Neural progenitor cell (in vitro differentiated cells): ENCODE data around the gene JOSD2.

ENCODE experiments used
- CTCF ChIP-seq: fragments of 200-600 bp; sonication (generic); IDR thresholded peaks from 2 replicates; pipeline ENCODE4 v1.5.1; 2017; ENCODE audit warnings: antibody characterized with exemption, mild to moderate bottlenecking
- EZH2 ChIP-seq: fragments of 200-600 bp; sonication (generic); IDR thresholded peaks from 2 replicates; pipeline ENCODE4 v1.6.1; 2017; ENCODE audit warnings: antibody characterized with exemption, mild to moderate bottlenecking, moderate library complexity
- EZH2phosphoT487 ChIP-seq: fragments of 200-600 bp; sonication (generic); IDR thresholded peaks from 2 replicates; pipeline ENCODE4 v1.6.1; 2017; ENCODE audit warnings: antibody characterized with exemption

- no peak for TF ChIP-seq CTCF
- TF ChIP-seq EZH2: no peak
- TF ChIP-seq EZH2phosphoT487: no peak
These were observed 39.1 kb upstream of the JOSD2 start for GRCh38 chr19:50549927-50550593.
